Testis (tissue), 3 donors: ENCODE results near the gene CABP1. TPM values are rescaled to one million over a fixed set of nuclear protein-coding genes. Genes with fewer than 3 reads are reported as not detected.

ENCODE experiments used
- DNase-seq: peaks from one replicate; pipeline ENCODE4 v3.0.0-alpha.2; 2019
- H3K27ac ChIP-seq, 2 donors: fragments of 200-600 bp; sonication (generic); one replicate each; pipeline ENCODE4 v1.5.1; 2019
- H3K27me3 ChIP-seq: fragments of 200-600 bp; sonication (generic); one replicate; pipeline ENCODE4 v1.5.1; 2019
- H3K36me3 ChIP-seq: fragments of 200-600 bp; sonication (generic); one replicate; pipeline ENCODE4 v1.5.1; 2017; ENCODE audit warnings: low read depth; ENCODE audit errors: missing control alignments
- H3K4me1 ChIP-seq: fragments of 200-600 bp; sonication (generic); one replicate; pipeline ENCODE4 v1.5.1; 2019
- H3K4me3 ChIP-seq, 2 donors: fragments of 200-600 bp; sonication (generic); one replicate each; pipeline ENCODE4 v1.5.1; 2017 to 2019
- H3K9me3 ChIP-seq: fragments of 200-600 bp; sonication (generic); one replicate; pipeline ENCODE4 v1.5.1; 2017
- POLR2A ChIP-seq: fragments of 450-650 bp; IDR thresholded peaks from one replicate; pipeline ENCODE4 v1.6.1; 2017; ENCODE audit warnings: antibody characterized with exemption, mild to moderate bottlenecking, moderate library complexity
- WGBS, 2 donors: methylation state at CpG; one replicate each; pipeline ENCODE4 v1.1.5; 2018; 5-methylcytosine and 5-hydroxymethylcytosine counted together
- intact Hi-C: fragments of 100-400 bp; cut with DNase I; formaldehyde crosslinking; loops from one replicate; pipeline ENCODE4 v1.15.1; 2023; ENCODE audit warnings: low total_unique reads
- polyA plus RNA-seq: library from polyadenylated mRNA; stranded (reverse); fragments of 350-450 nt; fragmentation: Illumina TruSeq; extraction: RNeasy Lipid Tissue Mini Kit (QIAGEN cat#74804); gene quantifications from one replicate; pipeline ENCODE4 v1.2.3, GENCODE V29; 2014; ENCODE audit warnings: low read depth, low replicate concordance; ENCODE audit not compliant: insufficient read depth
- total RNA-seq, 2 donors: library from RNA; depleted of rRNA; stranded (reverse); fragments of >200 nt; gene quantifications; one replicate each; pipeline ENCODE4 v1.2.3, GENCODE V29; 2016
- TF ChIP-seq, protein P1 (sequence below), 3 experiments: fragments of 450-650 bp in 2 of 3; fragments of 200-600 bp in 1 of 3; sonication (generic) in 1 of 3; IDR thresholded peaks; one replicate each; pipeline ENCODE4 v1.5.1; 2016 to 2019; ENCODE audit warnings: antibody characterized with exemption in 3 of 3, mild to moderate bottlenecking in 2 of 3, moderate library complexity in 1 of 3

Gene CABP1
- total and polyA plus RNA-seq, 3 donors from 2014 or later: 1.8 to 3.9 (median 2.4) TPM

DNA sequence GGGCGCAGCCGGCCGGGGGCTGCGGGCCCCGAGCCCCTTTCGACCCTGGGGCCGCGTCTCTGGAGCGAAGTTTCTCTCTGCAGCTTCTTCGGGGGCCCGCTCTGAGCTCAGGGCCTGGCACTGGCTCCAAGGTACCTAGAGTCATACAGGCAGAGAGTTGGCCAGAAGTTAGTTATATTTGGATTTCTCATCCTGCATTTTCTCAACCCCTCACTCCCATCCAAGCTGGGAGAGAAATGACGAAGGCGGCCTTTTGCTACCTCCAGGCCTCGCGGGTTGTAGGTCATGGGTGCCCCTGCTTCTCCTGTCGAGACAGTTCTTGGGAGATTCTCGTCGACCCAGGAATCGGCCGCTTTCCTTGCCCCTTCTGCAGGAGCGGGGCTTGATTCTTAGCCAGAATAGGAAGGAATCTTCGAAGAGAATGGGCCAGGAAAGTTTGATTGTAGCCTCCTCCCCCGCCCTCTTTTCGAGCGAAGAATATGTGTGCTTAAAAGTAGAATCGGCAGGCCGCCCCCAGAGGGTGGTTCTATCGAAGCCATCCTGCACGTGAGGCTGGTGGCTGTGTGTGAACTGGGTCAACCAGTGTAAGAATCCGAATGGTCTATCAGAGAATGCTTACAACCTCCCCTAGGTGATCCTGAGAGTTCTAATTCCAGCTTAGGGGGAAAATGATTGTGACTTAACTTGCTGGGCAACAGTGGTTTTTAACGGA is 47.3 kb downstream of the CABP1 start:
- H3K27me3 ChIP-seq: no peaks in the 10 kb centered on the region
- TF ChIP-seq, protein P1, sequence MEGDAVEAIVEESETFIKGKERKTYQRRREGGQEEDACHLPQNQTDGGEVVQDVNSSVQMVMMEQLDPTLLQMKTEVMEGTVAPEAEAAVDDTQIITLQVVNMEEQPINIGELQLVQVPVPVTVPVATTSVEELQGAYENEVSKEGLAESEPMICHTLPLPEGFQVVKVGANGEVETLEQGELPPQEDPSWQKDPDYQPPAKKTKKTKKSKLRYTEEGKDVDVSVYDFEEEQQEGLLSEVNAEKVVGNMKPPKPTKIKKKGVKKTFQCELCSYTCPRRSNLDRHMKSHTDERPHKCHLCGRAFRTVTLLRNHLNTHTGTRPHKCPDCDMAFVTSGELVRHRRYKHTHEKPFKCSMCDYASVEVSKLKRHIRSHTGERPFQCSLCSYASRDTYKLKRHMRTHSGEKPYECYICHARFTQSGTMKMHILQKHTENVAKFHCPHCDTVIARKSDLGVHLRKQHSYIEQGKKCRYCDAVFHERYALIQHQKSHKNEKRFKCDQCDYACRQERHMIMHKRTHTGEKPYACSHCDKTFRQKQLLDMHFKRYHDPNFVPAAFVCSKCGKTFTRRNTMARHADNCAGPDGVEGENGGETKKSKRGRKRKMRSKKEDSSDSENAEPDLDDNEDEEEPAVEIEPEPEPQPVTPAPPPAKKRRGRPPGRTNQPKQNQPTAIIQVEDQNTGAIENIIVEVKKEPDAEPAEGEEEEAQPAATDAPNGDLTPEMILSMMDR (IDR thresholded peaks at IDR 0.05): no peak
- no peak for TF ChIP-seq POLR2A
- no peaks in the 10 kb centered on the region for H3K36me3 ChIP-seq
- peak overlapping the region; percentile 66 to 90 for H3K27ac ChIP-seq
- intact Hi-C loops: no loop called here
- peak overlapping the region; percentile 67 to 96 for H3K4me3 ChIP-seq
- peak; percentile 58 for DNase-seq
- peaks cover 23% of the 10 kb centered on the region for H3K4me1 ChIP-seq
- 0 to 1% methylated on average over 24 to 31 of the region's 31 CpGs for WGBS, 2 donors
- H3K9me3 ChIP-seq: no peaks in the 10 kb centered on the region

DNA sequence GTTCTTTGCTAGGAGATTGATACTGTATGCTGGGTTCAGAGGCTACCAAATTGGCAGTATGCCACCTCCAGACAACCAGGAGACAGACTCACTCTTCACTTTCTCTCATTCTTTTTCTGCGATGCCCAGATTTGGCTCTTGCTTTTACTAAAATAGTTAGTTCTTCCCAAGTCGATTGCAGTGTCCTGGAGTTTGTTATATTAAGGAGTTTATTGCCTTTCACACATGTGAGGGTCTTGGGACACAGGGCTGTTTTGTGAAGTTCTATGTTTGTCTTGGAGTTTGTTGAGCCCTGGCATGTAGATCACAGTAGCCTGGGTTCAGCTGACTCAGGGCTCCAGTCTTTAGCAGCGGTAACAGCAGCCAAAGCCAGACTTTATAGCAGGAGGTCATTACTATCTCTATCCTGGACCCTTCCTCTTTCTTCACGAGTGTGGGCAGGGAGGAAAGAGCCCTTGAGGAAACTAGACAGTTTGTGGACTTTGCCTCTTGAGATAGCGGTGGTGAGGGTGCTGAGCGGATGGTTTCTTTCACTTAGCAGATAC is 48.2 kb downstream of the CABP1 start:
- Histone ChIP-seq H3K27me3 (no peaks in the 10 kb centered on the region), H3K27ac (peak overlapping the region; percentile 66 to 90), H3K36me3 (no peaks in the 10 kb centered on the region), H3K9me3 (no peaks in the 10 kb centered on the region), H3K4me3 (peak overlapping the region; percentile 67 to 96), H3K4me1 (peaks cover 23% of the 10 kb centered on the region)
- TF ChIP-seq POLR2A: no peak
- TF ChIP-seq, protein P1 (IDR thresholded peaks at IDR 0.05): no peak
- intact Hi-C loops: no loop called here
- 4 to 18% methylated on average over 6 of the region's 6 CpGs for WGBS, 2 donors
- DNase-seq: peak; percentile 49

DNA sequence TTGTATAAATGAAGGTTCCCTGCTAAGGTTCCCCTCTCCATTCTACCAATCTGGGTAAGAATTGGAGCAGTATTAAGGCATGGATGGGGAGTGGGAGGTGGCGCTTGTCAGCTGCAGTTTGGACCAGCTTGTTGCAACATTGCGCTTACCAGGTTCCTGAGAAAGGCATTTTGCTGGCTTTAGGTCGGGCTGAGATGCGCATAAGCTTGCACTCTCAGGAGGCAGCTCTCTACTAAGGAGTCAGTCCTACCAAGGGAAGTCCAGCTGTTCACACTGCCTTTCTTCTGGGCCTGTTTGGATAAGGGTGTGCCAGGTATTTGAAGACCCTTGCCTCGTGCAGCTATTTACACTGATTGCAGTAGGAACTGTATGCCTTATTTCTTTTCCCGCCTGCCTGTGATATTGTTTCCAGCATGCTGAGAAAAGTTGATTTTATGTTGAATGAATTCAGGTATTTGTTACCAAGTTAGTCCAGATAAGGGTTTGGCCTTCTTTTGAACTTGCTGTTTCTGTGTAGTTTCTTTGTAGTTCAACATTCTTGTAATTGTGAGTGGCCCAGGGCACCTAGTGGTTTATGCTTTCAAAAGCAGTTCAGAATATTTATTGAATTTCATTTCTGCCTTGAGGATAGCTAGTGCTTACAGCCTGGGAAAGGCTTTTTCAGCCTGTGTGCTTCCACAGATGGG is 49.1 kb downstream of the CABP1 start:
- intact Hi-C loops: no loop called here
- H3K4me3 ChIP-seq: no peak overlapping the region
- WGBS, 2 donors: 42% methylated on average over 6 of the region's 6 CpGs
- H3K4me1 ChIP-seq: peaks cover 23% of the 10 kb centered on the region
- TF ChIP-seq, protein P1 (IDR thresholded peaks at IDR 0.05): no peak
- no peak for TF ChIP-seq POLR2A
- no peak overlapping the region for H3K27ac ChIP-seq
- no peak for DNase-seq
- no peaks in the 10 kb centered on the region for H3K9me3 ChIP-seq
- H3K36me3 ChIP-seq: no peaks in the 10 kb centered on the region
- H3K27me3 ChIP-seq: no peaks in the 10 kb centered on the region

DNA sequence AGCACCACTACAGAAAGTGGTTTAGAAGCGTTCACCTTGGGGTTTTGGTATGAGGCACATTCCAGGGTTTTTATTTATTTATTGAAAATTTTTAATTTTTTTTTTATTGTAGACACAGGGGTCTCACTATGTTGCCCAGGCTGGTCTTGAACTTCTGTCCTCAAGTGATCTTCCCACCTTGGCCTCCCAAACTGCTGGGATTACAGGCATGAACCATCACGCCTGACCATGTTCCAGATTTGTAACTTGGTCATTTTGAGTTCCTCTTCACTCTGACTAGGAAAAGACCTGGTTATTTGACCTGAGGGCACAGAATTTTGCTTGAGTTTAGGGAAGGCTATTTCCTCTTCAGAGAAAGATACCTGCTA is 49.6 kb downstream of the CABP1 start:
- DNase-seq: no peak
- intact Hi-C loops: no loop called here
- Histone ChIP-seq H3K36me3 (no peaks in the 10 kb centered on the region), H3K4me1 (peaks cover 23% of the 10 kb centered on the region), H3K27me3 (no peaks in the 10 kb centered on the region), H3K9me3 (no peaks in the 10 kb centered on the region), H3K27ac (no peak overlapping the region), H3K4me3 (no peak overlapping the region)
- TF ChIP-seq, protein P1 (IDR thresholded peaks at IDR 0.05): no peak
- TF ChIP-seq POLR2A: no peak
- 79 to 80% methylated on average over 2 of the region's 2 CpGs for WGBS, 2 donors
